HG02798 (cell line): ENCODE measurements around the gene RRP9.
"Not testable (repeated sequence)": the region's sequence is repeated elsewhere in the genome, so short reads cannot be mapped to it uniquely, and the experiment has no call there.

ENCODE experiments used
- ATAC-seq: cut with Tn5 transposase; IDR thresholded peaks from one replicate; pipeline ENCODE4 v1.9.1; 2021; ENCODE audit warnings: mild to moderate bottlenecking; ENCODE audit not compliant: unreplicated experiment, poor library complexity

RRP9 gene

DNA sequence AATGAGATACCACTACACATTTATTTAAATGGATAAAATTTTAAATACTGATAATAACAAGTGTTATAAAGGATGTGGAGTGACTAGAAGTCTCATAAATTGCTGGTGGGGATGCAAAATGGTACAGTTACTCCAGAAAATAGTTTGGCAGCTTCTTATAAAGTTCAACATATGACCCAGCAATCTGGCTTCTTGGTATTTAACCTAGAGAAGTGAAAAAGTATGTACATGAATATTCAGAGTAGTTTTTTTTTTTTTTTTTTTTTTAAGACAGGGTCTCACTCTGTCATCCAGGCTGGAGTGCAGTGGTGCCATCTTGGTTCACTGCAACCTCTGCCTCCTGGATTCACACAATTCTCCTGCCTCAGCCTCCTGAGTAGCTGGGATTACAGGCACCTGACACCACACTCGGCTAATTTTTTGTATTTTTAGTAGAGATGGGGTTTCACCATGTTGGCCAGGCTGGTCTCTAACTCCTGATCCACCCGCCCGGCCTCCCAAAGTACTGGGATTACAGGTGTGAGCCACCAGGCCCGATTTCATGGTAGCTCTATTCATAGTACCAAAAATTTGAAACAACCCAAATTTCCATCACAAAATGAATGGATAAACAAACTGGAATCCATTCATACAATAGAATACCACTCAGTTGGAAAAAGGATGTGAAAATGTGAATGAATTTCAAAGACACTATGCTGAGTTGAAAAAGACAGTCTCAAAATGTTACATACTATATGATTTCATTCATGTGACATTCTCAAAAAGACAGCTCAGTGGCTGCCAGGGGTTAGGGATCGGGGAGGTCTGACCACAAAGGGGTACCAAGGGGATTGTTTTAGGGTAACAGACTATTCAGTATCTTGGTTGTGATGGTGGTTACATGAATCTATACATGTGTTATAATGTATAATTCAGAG lies 14.4 kb downstream of the RRP9 start:
- no peak for ATAC-seq

DNA sequence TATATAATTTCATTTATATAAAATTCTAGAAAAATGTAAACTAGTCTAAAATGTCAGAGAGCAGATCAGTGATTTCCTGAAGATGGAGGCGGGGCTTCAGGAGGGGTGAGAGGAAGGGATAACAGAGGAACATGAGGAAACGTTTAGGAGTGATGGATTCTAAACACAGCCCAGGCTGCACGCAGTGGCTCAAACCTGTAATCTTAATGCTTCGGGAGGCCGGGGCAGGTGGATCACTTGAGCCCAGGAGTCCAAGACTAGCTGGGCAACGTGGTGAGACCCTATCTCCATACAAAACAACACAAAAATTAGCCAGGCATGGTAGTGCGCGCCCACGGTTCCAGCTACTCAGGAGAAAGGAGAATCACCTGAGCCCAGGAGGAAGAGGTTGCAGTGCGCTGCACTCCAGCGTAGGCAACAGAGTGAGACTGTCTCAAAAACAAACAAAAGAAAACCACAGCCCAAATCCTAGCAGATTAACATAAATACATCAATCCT lies 20.6 kb downstream of the RRP9 start:
- no peak for ATAC-seq

DNA sequence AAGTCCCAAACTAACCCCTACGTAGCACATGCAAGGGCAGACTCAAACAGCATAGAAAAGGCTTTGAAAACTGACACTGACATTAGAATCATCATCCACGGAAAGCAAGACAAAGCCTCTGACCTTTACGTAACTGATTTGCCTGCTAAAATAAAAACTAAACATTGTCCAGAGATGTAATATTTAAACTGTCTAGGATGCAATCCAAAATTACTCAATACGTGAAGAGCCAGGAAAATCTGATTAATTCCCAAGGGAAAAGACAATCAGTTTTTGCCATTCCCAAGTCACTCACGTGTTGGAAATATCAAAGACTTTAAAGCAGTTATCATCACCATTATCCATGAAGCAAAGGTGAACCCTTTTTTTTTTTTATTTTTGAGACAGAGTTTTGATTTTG lies 25.3 kb downstream of the RRP9 start:
- no peak for ATAC-seq

DNA sequence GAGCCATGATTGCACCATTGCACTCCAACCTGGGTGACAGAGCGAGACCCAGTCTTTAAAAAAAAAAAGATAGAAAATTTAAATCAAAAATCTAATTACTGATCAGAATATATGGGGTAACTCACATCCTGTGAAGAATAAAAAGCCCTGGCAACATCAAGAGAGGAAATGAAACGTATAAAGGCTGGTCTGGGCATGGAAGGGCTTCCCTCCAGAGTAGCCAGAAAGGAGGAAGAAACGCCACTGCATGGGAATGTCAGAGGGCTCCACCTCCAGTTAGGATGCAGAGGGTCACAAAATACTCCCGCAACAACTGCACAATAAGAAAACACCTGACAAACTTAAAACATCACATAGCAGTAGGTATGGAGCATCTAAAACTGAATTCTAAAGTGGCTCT lies 33.7 kb downstream of the RRP9 start:
- no peak for ATAC-seq

DNA sequence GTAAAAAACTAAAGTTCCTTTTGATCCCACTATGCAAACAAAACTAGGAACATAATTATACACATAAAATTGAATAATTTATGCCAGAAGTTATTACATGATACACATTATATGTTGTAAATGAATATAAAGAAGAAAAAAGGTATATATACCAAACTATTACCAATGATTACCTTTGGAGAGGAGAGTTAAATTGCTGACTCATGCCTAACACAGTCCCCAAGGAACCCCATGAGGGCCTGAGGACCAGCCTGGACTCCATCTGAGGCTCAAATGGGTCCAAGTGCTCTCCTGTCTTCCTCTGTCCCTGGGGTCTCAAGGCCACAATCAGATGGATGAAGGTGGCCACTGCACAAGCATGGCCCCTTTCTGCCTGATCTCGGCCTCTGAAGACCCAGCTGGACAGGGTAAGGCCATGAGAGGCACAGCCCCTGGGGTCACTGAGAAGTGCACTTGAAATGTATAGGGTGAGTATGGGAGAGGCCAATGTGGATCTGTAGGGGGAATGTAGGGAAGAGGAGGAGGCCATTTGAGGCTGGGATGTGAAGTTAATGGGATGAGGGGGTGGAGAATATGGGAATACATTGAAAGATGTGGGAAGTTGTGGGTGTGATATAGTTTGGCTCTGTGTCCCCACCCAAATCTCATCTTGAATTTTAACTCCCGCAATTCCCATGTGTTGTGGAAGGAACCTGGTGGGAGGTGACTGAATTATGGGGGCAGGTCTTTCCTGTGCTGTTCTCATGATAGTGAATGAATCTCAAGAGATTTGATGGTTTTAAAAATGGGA lies 37.5 kb downstream of the RRP9 start:
- no peak for ATAC-seq

DNA sequence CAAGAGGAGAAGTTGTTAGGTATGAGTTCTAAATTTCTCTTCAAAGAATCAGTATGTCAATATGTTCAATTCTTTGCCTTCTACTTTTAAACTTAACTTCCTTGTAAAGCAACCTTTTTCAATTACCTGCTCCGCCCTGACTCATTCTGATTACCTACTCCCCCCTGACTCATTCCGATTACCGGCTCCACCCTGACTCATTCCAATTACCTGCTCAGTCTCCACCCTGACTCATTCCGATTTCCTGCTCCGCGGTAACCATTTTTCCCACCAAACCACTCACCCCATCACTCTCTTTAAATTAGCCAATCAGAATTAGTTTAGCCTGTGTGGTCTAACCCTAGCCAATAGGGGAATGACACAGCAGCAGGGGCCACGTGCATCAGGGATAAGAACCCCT lies 39.3 kb downstream of the RRP9 start:
- not testable (repeated sequence) for ATAC-seq

DNA sequence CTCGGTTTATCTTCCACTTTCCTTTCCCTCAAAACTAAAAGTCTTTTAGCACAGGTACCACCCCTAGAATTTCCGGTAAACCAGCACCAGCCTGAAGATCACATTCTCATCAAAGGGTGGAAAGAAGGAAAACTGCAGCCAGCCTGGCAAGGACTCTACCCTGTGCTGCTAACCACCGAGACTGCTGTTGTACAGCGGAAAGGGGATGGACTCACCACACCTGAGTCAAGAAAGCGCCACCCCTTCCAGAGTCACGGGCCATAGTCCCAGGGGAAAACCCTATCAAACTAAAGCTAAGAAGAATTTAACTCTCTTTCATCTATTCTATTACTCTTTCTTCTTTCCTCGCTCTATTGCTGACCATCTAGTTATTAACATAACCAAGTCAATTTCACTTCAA lies 41.7 kb downstream of the RRP9 start:
- ATAC-seq: not testable (repeated sequence)

DNA sequence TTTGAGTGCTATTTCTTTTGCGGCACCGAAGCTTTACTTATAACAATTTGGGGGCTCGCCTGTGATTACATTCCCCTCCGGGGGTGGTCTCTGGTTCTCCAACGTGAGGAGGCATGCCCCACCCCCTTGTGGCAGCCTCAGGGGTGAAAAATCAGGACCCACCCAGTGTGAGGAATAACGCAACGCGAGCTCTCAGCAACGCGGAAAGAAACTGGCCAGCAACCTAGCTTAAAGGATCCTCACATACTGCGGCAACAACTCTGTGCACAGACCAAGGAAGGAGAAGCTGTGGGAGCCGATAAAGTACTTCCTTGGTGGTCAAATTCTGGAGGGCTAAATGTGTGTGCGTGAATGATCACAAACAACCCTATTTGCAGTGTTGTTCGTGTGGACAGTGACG lies 44.3 kb downstream of the RRP9 start:
- ATAC-seq: no peak

DNA sequence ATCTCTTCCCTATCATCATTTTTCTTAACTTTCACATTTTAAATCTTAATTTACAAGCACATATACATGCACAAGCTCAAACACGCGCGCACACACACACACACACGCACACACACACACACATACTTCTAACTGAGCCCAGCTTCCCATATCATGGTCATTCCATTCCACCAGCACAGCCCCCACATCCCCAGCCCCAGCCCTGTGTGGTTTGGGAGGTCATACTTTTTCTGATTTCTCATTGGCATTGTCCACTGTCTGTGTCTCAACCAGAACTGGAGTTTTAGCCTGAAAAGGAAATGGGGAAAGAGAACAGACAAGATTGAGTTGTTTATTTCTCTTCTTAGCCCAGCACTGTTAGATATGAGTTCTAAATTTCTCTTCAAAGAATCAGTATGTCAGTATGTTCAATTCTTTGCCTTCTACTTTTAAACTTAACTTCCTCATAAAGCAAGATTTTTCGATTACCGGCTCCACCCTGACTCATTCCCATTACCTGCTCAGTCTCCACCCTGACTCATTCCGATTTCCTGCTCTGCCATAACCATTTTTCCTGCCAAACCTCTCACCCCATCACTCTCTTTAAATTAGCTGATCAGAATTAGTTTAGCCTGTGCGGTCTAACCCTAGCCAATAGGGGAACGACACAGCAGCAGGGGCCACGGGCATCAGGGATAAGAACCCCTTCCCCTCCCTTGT lies 44.9 kb downstream of the RRP9 start:
- ATAC-seq: no peak

DNA sequence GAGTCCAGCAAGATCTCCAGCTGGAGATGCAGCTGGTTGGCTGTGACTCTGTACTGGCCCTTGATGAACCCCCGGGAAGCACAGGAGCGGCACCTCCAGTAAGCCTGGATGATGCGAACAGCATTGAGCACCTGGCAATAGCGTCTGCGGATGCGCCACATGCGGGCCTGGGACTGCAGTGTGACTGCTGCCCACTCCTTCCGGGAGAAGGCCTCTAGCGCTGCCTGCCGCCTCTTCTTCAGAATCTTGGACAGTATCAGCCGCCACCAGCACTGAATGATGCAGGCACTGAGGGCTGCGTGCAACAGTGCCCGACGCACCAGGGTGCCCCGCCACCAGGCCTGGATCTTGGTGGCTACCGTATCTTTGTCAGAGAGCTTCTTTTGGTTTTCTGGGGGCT lies 46.8 kb downstream of the RRP9 start:
- no peak for ATAC-seq

DNA sequence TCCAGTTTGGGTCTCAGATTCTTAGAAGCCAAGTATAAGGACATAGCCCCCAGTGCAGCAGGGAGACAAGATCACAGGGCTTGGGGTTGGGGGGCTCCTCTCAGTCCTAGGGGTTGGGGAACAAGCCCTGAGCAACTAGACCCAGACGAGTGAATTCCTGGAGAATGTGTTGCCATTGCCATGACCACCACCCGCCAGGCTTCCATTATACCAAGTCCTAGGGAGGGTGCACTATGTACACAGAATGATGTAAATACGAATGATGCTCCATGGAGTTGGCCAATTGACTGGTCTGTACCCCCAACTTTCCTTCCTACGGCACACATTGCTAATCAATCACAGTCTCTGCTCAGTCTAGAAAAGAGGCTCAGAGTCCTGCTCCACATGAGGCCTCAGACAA lies 47.3 kb downstream of the RRP9 start:
- ATAC-seq: no peak

DNA sequence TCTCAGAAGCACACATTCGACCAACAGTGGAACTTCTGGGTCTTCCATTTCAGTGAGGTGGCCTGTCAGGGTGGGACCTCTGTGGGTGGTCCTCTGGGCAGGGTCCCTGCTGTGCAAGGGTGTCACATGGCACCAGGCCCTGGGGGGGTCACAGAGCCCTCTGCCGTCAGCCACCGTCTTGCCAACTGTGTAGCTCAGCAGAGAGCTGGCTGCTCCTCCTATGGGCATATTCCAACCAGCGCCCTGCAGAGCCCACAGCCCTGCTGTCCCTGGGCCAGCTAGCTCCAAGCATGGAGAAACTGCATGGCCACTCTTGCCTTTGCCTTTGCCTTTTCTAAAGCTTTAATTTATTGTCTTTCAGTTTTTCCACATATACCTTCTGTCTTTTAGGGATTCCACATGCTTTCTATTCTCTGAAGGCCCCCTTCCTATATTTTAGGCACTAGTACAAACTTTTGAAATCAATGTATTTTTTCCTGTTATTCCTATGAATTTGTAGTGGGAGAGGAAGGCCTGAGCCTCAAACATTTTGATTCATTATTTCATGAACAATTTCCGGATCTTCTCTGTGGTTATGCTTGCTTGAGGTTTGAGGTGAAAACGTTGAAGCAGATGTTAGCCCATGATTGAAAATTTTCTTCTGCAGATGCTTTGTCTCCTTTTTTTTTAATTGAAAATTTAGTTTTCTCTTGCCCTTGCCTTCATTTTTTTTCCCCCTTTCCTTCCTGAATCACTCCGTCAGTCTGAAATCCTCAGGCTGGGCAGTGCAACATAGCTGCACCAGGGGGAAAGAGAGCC lies 50.3 kb downstream of the RRP9 start:
- ATAC-seq: no peak

DNA sequence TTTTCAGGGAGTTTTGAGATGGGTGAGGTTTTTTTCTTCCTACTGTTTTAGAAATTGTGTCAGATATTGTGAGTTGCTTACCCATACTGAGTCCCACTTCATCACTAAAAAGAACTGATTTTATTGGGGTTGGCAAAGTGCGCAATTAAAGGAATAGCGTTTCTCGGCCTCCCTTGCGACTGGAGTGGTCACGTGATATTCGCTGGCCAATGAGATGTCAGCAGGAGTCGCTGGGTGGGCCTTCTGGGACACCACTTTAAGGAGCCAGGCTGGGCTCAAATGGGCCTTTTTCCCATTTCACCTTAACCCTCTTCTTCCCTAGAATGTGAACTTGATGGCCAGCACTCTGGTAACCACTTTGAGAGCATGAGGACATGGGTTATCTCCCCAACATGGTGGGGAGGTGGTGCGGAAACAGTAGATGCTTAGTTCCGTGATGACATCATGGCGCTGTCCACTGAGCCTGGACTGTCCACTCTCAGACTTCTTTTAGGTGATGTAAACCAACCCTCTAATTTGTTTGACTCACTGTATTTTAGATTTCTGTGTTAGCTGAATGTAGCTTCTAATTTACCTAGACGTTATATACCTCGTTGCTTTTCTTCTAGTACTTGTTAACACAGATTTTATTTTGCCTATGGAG lies 53.1 kb downstream of the RRP9 start:
- no peak for ATAC-seq

DNA sequence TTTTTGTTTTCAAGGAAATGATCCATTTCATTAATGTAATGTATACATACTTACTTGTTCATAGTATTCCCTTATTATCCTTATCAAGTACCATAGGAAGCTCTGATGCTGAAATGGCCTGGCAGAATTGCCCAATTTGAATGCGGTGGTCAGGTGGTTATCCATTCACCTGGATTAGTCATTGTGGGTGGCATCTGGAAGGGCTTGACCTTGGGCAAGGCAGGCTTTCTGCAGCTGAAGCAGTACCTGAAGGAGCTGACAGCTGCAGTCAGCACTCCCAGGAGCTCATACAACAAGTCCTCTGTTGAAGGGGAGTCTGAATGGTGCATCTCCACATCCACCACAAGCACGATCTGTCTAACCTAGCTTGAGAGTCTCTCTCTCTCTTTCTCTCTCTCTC lies 54.1 kb downstream of the RRP9 start:
- no peak for ATAC-seq

DNA sequence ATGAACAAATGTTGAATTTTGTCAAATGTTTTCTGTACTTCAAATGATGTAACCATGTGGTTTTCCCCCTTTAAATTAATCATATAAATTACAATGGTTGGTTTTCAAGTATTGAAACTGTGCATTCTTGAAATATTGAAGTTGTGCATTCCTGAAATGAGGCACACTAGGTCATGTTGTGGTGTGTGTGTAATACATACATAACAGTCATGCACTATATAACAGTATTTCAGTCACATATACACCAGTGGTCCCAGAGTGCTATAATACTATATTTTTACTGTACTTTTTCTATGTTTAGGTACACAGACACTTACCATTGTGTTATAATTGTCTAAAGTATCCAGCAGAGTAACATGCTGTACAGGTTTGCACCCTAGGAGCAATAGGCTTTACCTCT lies 55.3 kb downstream of the RRP9 start:
- no peak for ATAC-seq
